ENCODE data around the gene FAM9C. TPM values are rescaled to one million over a fixed set of nuclear protein-coding genes. Genes with fewer than 3 reads are reported as not detected.
A peak's percentile ranks its signal among the peaks of the same experiment; 100 is the strongest.

FAM9C gene
- total and polyA plus RNA-seq, 9 of the 15 experiments (the other 6 are each of a cell fraction or from before 2014, with no cell fraction given), result not detected

DNA sequence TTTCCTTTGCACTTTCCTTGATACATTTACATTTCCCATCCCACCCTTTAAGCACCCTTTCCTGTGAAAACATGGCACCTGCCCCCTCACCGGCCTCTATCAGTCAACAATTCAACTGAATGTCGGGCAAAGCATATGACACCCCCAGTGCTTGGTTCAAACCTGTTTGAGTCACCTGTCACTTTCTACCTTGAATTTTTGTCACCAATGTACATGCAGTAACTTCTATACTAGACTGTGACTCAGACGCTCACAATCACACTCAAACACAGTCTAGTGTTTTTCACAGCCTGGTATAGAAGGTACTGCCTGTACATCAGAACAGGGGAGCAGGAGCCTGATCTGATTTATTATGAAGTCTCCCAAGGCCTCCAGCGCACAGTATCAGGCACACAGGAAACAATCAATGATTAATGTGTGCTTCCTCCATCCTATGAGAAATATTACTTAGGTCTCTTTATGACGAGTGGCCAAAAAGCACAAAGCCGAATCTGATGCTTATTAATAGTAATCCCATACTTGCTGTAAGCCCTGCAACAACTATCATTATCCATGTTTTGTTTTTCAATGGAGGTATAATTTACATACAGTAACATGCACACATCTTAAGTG, 49.2 kb upstream of the FAM9C start:
- in situ Hi-C loops (cut with MboI) (no loop called here), intact Hi-C loops (cut with micrococcal nuclease) (loop anchor here (10.0 kb wide), 1 partner anchor 391 kb away; no protein-coding TSS in a partner anchor)
- H3K9me3 ChIP-seq (replicated peaks; ENCODE audit: control insufficient read depth, insufficient read depth, low read depth, low read length), result no peaks in the 10 kb centered on the region
- no peak overlapping the region for H3K9ac ChIP-seq (ENCODE audit: insufficient read depth in 1 of 2, low read depth in 2 of 2, low read length in 2 of 2)
- no peaks in the 10 kb centered on the region for H3K36me3 ChIP-seq (ENCODE audit: control insufficient read depth, insufficient read depth, low read length)
- ChIA-PET POLR2A (interaction anchor here (1.9 kb wide), 1 partner anchor 11 kb away, joined by 4 read pairs; no protein-coding TSS in a partner anchor), CTCF (ENCODE audit: low intra/inter-chr PET ratio) (no interaction called here)
- no peaks in the 10 kb centered on the region for H4K20me1 ChIP-seq (replicated peaks; ENCODE audit: control insufficient read depth, insufficient read depth, low read length)
- TF ChIP-seq FIP1L1 (IDR thresholded peaks at IDR 0.05; ENCODE audit: low read depth, low read length, poor library complexity, severe bottlenecking) (no peak), ADNP (tag; IDR thresholded peaks at IDR 0.05) (no peak), RBM25 (IDR thresholded peaks at IDR 0.05; ENCODE audit: low read depth, low read length, severe bottlenecking) (no peak), ZNF217 (CRISPR knock-in tag; IDR thresholded peaks at IDR 0.05) (no peak)
- FAIRE-seq (no peak), ATAC-seq (no peak), DNase-seq (ENCODE audit: extremely low read depth in 1 of 4, low spot score in 3 of 4) (no peak)
- H3K27ac ChIP-seq (ENCODE audit: extremely low read depth, low read depth, low read length), result no peak overlapping the region
- 87% methylated on average over 6 of the region's 6 CpGs for WGBS (ENCODE audit: insufficient coverage, low coverage, missing lambda C conversion rate)
- no peak overlapping the region for H3K4me3 ChIP-seq
- H3K9me1 ChIP-seq (ENCODE audit: control insufficient read depth, insufficient read depth, low read length), result no peaks in the 10 kb centered on the region
- H3K4me2 ChIP-seq (ENCODE audit: insufficient read depth, low read length), result no peak overlapping the region
- peaks cover 6 to 16% of the 10 kb centered on the region in 2 experiments; a peak in 3 of 5 replicates for H3K4me1 ChIP-seq (replicated peaks in 1 of 2; ENCODE audit: control insufficient read depth in 2 of 2, insufficient read depth in 2 of 2, low read length in 2 of 2)
- no peak overlapping the region for H2AFZ ChIP-seq (ENCODE audit: low read depth, low read length)
- no peaks in the 10 kb centered on the region for H3K27me3 ChIP-seq (ENCODE audit: control insufficient read depth in 2 of 2, insufficient read depth in 2 of 2, low read length in 2 of 2)
- H3K79me2 ChIP-seq (ENCODE audit: control insufficient read depth, insufficient read depth, low read length), result no peaks in the 10 kb centered on the region
- no TSS peak for BruUV-seq (replicated peaks)

DNA sequence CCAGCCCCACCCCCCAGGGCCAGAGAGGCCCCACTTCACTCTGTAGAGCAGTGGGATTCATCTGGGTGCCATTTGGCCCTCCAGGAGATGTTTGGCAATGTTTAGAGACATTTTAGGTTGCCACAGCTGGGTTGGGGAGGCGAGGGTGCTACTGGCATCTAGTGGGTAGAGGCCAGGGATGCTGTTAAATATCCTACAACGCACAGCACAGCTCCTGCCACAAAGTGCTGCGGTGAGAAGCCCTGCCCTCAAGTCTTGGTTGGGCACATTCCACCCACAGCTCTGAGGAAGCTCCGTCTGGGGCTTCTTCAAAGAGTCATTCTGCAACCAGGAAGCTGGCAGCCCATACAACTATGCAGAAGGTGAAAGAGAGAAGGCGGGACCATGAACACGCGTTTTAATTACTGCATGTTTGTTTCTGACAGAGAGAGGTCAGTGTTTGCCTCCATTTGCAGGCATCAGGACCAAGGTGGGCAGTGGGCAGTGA, 48.1 kb upstream of the FAM9C start:
- H3K79me2 ChIP-seq (ENCODE audit: control insufficient read depth, insufficient read depth, low read length), result no peaks in the 10 kb centered on the region
- intact Hi-C loops (cut with micrococcal nuclease), result loop anchor here (10.0 kb wide), 1 partner anchor 392 kb away; no protein-coding TSS in a partner anchor
- TF ChIP-seq ZNF431 (CRISPR knock-in tag; IDR thresholded peaks at IDR 0.05) (no peak), ZBTB7A (IDR thresholded peaks at IDR 0.05; ENCODE audit: borderline replicate concordance, control insufficient read depth, low read depth, low read length) (no peak), RAD21 (CRISPR knock-in tag; conservative IDR thresholded peaks at IDR 0.05 in 1 of 2, IDR thresholded peaks at IDR 0.05 in 1 of 2) (0 out of 4 replicates have a peak, but pooled peaks of 1 of the 2 experiments have one; percentile 17), ZNF79 (CRISPR knock-in tag; IDR thresholded peaks at IDR 0.05; ENCODE audit: low read depth) (no peak)
- TF ChIP-seq, protein P1, sequence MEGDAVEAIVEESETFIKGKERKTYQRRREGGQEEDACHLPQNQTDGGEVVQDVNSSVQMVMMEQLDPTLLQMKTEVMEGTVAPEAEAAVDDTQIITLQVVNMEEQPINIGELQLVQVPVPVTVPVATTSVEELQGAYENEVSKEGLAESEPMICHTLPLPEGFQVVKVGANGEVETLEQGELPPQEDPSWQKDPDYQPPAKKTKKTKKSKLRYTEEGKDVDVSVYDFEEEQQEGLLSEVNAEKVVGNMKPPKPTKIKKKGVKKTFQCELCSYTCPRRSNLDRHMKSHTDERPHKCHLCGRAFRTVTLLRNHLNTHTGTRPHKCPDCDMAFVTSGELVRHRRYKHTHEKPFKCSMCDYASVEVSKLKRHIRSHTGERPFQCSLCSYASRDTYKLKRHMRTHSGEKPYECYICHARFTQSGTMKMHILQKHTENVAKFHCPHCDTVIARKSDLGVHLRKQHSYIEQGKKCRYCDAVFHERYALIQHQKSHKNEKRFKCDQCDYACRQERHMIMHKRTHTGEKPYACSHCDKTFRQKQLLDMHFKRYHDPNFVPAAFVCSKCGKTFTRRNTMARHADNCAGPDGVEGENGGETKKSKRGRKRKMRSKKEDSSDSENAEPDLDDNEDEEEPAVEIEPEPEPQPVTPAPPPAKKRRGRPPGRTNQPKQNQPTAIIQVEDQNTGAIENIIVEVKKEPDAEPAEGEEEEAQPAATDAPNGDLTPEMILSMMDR (IDR thresholded peaks at IDR 0.05 in 2 of 3, conservative IDR thresholded peaks at IDR 0.05 in 1 of 3; ENCODE audit: insufficient read depth in 2 of 3, low read depth in 1 of 3, low read length in 3 of 3), result peak in 1 of 3 experiments; percentile 15; a peak in 1 of 6 replicates

More for the DNA sequence above, 48.1 kb upstream of the FAM9C start:
- CTCF ChIA-PET (ENCODE audit: low intra/inter-chr PET ratio), result no interaction called here
- Histone ChIP-seq H3K36me3 (ENCODE audit: control insufficient read depth, insufficient read depth, low read length) (no peaks in the 10 kb centered on the region), H4K20me1 (replicated peaks; ENCODE audit: control insufficient read depth, insufficient read depth, low read length) (no peaks in the 10 kb centered on the region), H3K9ac (ENCODE audit: insufficient read depth in 1 of 2, low read depth in 2 of 2, low read length in 2 of 2) (no peak overlapping the region; a peak in 1 of 4 replicates), H2AFZ (ENCODE audit: low read depth, low read length) (no peak overlapping the region), H3K4me1 (replicated peaks in 1 of 2; ENCODE audit: control insufficient read depth in 2 of 2, insufficient read depth in 2 of 2, low read length in 2 of 2) (peaks cover 6 to 19% of the 10 kb centered on the region in 2 experiments; a peak in 3 of 5 replicates), H3K27ac (ENCODE audit: extremely low read depth, low read depth, low read length) (no peak overlapping the region), H3K4me2 (ENCODE audit: insufficient read depth, low read length) (no peak overlapping the region), H3K27me3 (ENCODE audit: control insufficient read depth in 2 of 2, insufficient read depth in 2 of 2, low read length in 2 of 2) (no peaks in the 10 kb centered on the region), H3K9me1 (ENCODE audit: control insufficient read depth, insufficient read depth, low read length) (no peaks in the 10 kb centered on the region), H3K4me3 (no peak overlapping the region), H3K9me3 (replicated peaks; ENCODE audit: control insufficient read depth, insufficient read depth, low read depth, low read length) (no peaks in the 10 kb centered on the region)
- DNase-seq (ENCODE audit: extremely low read depth in 1 of 4, low spot score in 3 of 4) (no peak), FAIRE-seq (no peak), ATAC-seq (peak; percentile 16; the same call in 1 of the 3 replicates)
- POLR2A ChIA-PET, result interaction anchor here (1.7 to 1.9 kb wide), 2 partner anchors 9 to 10 kb away, joined by 4 to 5 read pairs; no protein-coding TSS in a partner anchor
- 39% methylated on average over 5 of the region's 7 CpGs for WGBS (ENCODE audit: insufficient coverage, low coverage, missing lambda C conversion rate)
- no TSS peak for BruUV-seq (replicated peaks)
- in situ Hi-C loops (cut with MboI), result no loop called here
